BLaER1 treated with 17β-estradiol and CSF1 and Interleukin-3, amounts not matched to agents 10 nM and 100 nM (cell line): ENCODE results near the gene KRTAP12-2.
"Not testable (repeated sequence)": the region's sequence is repeated elsewhere in the genome, so short reads cannot be mapped to it uniquely, and the experiment has no call there.

Experiments
- H3K27ac ChIP-seq, 11 experiments: shearing (Covaris generic); formaldehyde crosslinking; 2 replicates each; pipeline ENCODE4 v1.8.1; 2022
- H3K27me3 ChIP-seq, 11 experiments: shearing (Covaris generic); formaldehyde crosslinking; 2 replicates each; pipeline ENCODE4 v1.8.1; 2022
- H3K36me3 ChIP-seq, 11 experiments: shearing (Covaris generic); formaldehyde crosslinking; 2 replicates each; pipeline ENCODE4 v1.8.1; 2022
- H3K4me1 ChIP-seq, 10 experiments: shearing (Covaris generic); formaldehyde crosslinking; 2 replicates each; pipeline ENCODE4 v1.8.1; 2022
- H3K4me2 ChIP-seq, 11 experiments: shearing (Covaris generic); formaldehyde crosslinking; 2 replicates each; pipeline ENCODE4 v1.8.1; 2022
- H3K4me3 ChIP-seq, 10 experiments: shearing (Covaris generic); formaldehyde crosslinking; 2 replicates each; pipeline ENCODE4 v1.8.1; 2022
- H3K9ac ChIP-seq, 11 experiments: shearing (Covaris generic); formaldehyde crosslinking; 2 replicates each; pipeline ENCODE4 v1.8.1; 2022
- H3K9me3 ChIP-seq, 11 experiments: shearing (Covaris generic); formaldehyde crosslinking; replicated peaks in 1 of 11; 2 replicates each; pipeline ENCODE4 v1.8.1; 2022
- H4K20me1 ChIP-seq, 11 experiments: shearing (Covaris generic); formaldehyde crosslinking; 2 replicates each; pipeline ENCODE4 v1.8.1; 2022
- Cebpa-rat ChIP-seq, 11 experiments: shearing (Covaris generic); IDR thresholded peaks; 2 replicates each; pipeline ENCODE4 v1.8.1; 2022

Gene KRTAP12-2

GRCh38 chr21:44650265-44650972 lies 16.3 kb downstream of the KRTAP12-2 start:
- Histone ChIP-seq H3K4me2 (peak overlapping the region in 7 of 11 experiments; percentile 15 to 45 (median 20); a peak in 9 of 22 replicates), H4K20me1 (no peaks in the 10 kb centered on the region), H3K27me3 (no peaks in the 10 kb centered on the region)

GRCh38 chr21:44649521-44650100 lies 17.1 kb downstream of the KRTAP12-2 start:
- H3K9ac ChIP-seq, result no peak overlapping the region
- no peaks in the 10 kb centered on the region for H3K27me3 ChIP-seq

More at GRCh38 chr21:44650265-44650972, 16.3 kb downstream of the KRTAP12-2 start:
- no peak overlapping the region for H3K4me3 ChIP-seq
- H3K4me1 ChIP-seq, result peaks cover 0 to 72% (median 53%) of the 10 kb centered on the region in 10 experiments; a peak in 17 of 20 replicates
- no peak for TF ChIP-seq Cebpa-rat (IDR thresholded peaks at IDR 0.05)
- H3K36me3 ChIP-seq, result no peaks in the 10 kb centered on the region
- H3K27ac ChIP-seq, result no peak overlapping the region
- peaks cover 19 to 66% (median 52%) of the 10 kb centered on the region in 11 experiments for H3K9me3 ChIP-seq
- no peak overlapping the region for H3K9ac ChIP-seq

GRCh38 chr21:44648557-44649311 lies 18.0 kb downstream of the KRTAP12-2 start:
- Histone ChIP-seq H3K9me3 (peaks cover 31 to 66% (median 54%) of the 10 kb centered on the region in 11 experiments), H4K20me1 (no peaks in the 10 kb centered on the region), H3K4me2 (peak overlapping the region; percentile 10 to 66 (median 40); a peak in 17 of 22 replicates), H3K4me3 (no peak overlapping the region), H3K27me3 (no peaks in the 10 kb centered on the region), H3K36me3 (no peaks in the 10 kb centered on the region), H3K27ac (no peak overlapping the region), H3K9ac (no peak overlapping the region), H3K4me1 (peaks cover 0 to 59% (median 41%) of the 10 kb centered on the region in 10 experiments; a peak in 17 of 20 replicates)
- no peak for TF ChIP-seq Cebpa-rat (IDR thresholded peaks at IDR 0.05)

More at GRCh38 chr21:44649521-44650100, 17.1 kb downstream of the KRTAP12-2 start:
- no peaks in the 10 kb centered on the region for H4K20me1 ChIP-seq
- no peaks in the 10 kb centered on the region for H3K36me3 ChIP-seq
- H3K27ac ChIP-seq, result no peak overlapping the region
- peak overlapping the region in 9 of 11 experiments; percentile 10 to 66 (median 41); a peak in 14 of 22 replicates for H3K4me2 ChIP-seq
- H3K4me3 ChIP-seq, result no peak overlapping the region
- no peak for TF ChIP-seq Cebpa-rat (IDR thresholded peaks at IDR 0.05)
- peaks cover 0 to 68% (median 50%) of the 10 kb centered on the region in 10 experiments; a peak in 17 of 20 replicates for H3K4me1 ChIP-seq
- H3K9me3 ChIP-seq, result peaks cover 27 to 66% (median 54%) of the 10 kb centered on the region in 11 experiments

- Histone ChIP-seq H3K9me3 (peaks cover 40 to 66% (median 55%) of the 10 kb centered on the region in 11 experiments), H3K4me1 (peaks cover 0 to 44% (median 31%) of the 10 kb centered on the region in 10 experiments; a peak in 17 of 20 replicates), H4K20me1 (no peaks in the 10 kb centered on the region), H3K27me3 (no peaks in the 10 kb centered on the region), H3K27ac (no peak overlapping the region), H3K36me3 (no peaks in the 10 kb centered on the region), H3K4me3 (no peak overlapping the region), H3K9ac (no peak overlapping the region), H3K4me2 (peak overlapping the region in 6 of 11 experiments; percentile 0 to 43 (median 19); a peak in 4 of 22 replicates)
- TF ChIP-seq Cebpa-rat (IDR thresholded peaks at IDR 0.05), result no peak
Measured at GRCh38 chr21:44647222-44647552, 19.5 kb downstream of the KRTAP12-2 start.

GRCh38 chr21:44646366-44647221 lies 20.1 kb downstream of the KRTAP12-2 start, which contains the start of gene KRTAP10-11:
Gene KRTAP10-11 (plus strand): TSS chr21:44646414. CDS start chr21:44646459, 45 bp downstream.
- not testable (repeated sequence) for H3K27ac ChIP-seq, H3K36me3 ChIP-seq, H3K27me3 ChIP-seq, H3K9ac ChIP-seq, H4K20me1 ChIP-seq
- H3K9me3 ChIP-seq, result peaks cover 44 to 66% (median 55%) of the 10 kb centered on the region in 11 experiments
- H3K4me1 ChIP-seq, result peaks cover 0 to 42% (median 31%) of the 10 kb centered on the region in 10 experiments; a peak in 17 of 20 replicates
- H3K4me2 ChIP-seq, result peak within 1 kb of the TSS in 6 of 11 experiments; percentile 0 to 43 (median 19); a peak in 3 of 22 replicates
- peak within 1 kb of the TSS in 1 of 10 experiments; percentile 7; a peak in 1 of 20 replicates for H3K4me3 ChIP-seq

GRCh38 chr21:44644878-44645277 lies 21.8 kb downstream of the KRTAP12-2 start:
- Histone ChIP-seq H3K9ac (no peak overlapping the region), H4K20me1 (no peaks in the 10 kb centered on the region), H3K4me1 (peaks cover 0 to 28% (median 22%) of the 10 kb centered on the region in 10 experiments; a peak in 17 of 20 replicates), H3K27me3 (no peaks in the 10 kb centered on the region), H3K36me3 (no peaks in the 10 kb centered on the region), H3K9me3 (peaks cover 58 to 67% (median 61%) of the 10 kb centered on the region in 11 experiments), H3K4me3 (peak overlapping the region in 1 of 10 experiments; percentile 7; a peak in 1 of 20 replicates), H3K4me2 (no peak overlapping the region), H3K27ac (no peak overlapping the region)
- TF ChIP-seq Cebpa-rat (IDR thresholded peaks at IDR 0.05), result no peak

GRCh38 chr21:44643741-44644310 lies 22.9 kb downstream of the KRTAP12-2 start:
- H3K4me1 ChIP-seq, result peaks cover 0 to 20% (median 13%) of the 10 kb centered on the region in 10 experiments; a peak in 17 of 20 replicates
- no peaks in the 10 kb centered on the region for H3K36me3 ChIP-seq
- no peak overlapping the region for H3K9ac ChIP-seq
- H3K4me3 ChIP-seq, result 0 out of 20 replicates have a peak overlapping the region, but pooled peaks of 1 of the 10 experiments have one; percentile 11
- H3K27me3 ChIP-seq, result no peaks in the 10 kb centered on the region
- peaks cover 59 to 66% (median 61%) of the 10 kb centered on the region in 11 experiments for H3K9me3 ChIP-seq
- H3K4me2 ChIP-seq, result no peak overlapping the region
- H4K20me1 ChIP-seq, result no peaks in the 10 kb centered on the region
- no peak for TF ChIP-seq Cebpa-rat (IDR thresholded peaks at IDR 0.05)
- no peak overlapping the region for H3K27ac ChIP-seq

- H3K27ac ChIP-seq, result no peak overlapping the region
- H3K4me1 ChIP-seq, result no peaks in the 10 kb centered on the region
- H3K4me2 ChIP-seq, result no peak overlapping the region
- H3K9ac ChIP-seq, result no peak overlapping the region
- no peak for TF ChIP-seq Cebpa-rat (IDR thresholded peaks at IDR 0.05)
- no peaks in the 10 kb centered on the region for H3K36me3 ChIP-seq
- H3K27me3 ChIP-seq, result no peaks in the 10 kb centered on the region
- no peaks in the 10 kb centered on the region for H4K20me1 ChIP-seq
- peaks cover 59 to 65% (median 60%) of the 10 kb centered on the region in 11 experiments for H3K9me3 ChIP-seq
- H3K4me3 ChIP-seq, result no peak overlapping the region
Measured at GRCh38 chr21:44640761-44641160, 26.0 kb downstream of the KRTAP12-2 start.
